TTC549 (cell line): ENCODE data around the gene TTC3.
"Not testable (repeated sequence)": the region's sequence is repeated elsewhere in the genome, so short reads cannot be mapped to it uniquely, and the experiment has no call there.

Experiments
- FAIRE-seq: peaks from 2 replicates; lab custom pipeline; 2012; peaks lifted over from hg19 to GRCh38; lab: Jason Lieb, UNC

Gene TTC3

GRCh38 chr21:37072988-37073416, at the start of gene TTC3, which contains the start of gene PIGP:
TSS of gene TTC3 (plus strand) at chr21:37073254. CDS start at chr21:37087258, 14,004 bp downstream.
TSS of gene PIGP (minus strand) at chr21:37073071. CDS start at chr21:37072515, 556 bp downstream.
- no peak for FAIRE-seq

- no peak for FAIRE-seq
Measured at GRCh38 chr21:37026499-37026898, 46.6 kb upstream of the TTC3 start.

GRCh38 chr21:37028570-37028969, 44.5 kb upstream of the TTC3 start:
- FAIRE-seq = no peak

- no peak for FAIRE-seq
Measured at GRCh38 chr21:37030864-37031263, 42.2 kb upstream of the TTC3 start.

- FAIRE-seq = no peak
Measured at GRCh38 chr21:37032293-37032692, 40.8 kb upstream of the TTC3 start.

GRCh38 chr21:37032877-37033471, 40.1 kb upstream of the TTC3 start:
- FAIRE-seq = no peak

GRCh38 chr21:37034394-37034793, 38.7 kb upstream of the TTC3 start:
- FAIRE-seq = not testable (repeated sequence)

- FAIRE-seq = no peak
Measured at GRCh38 chr21:37036177-37036576, 36.9 kb upstream of the TTC3 start.

GRCh38 chr21:37039411-37040075, 33.5 kb upstream of the TTC3 start:
- FAIRE-seq = no peak

GRCh38 chr21:37040212-37040611, 32.8 kb upstream of the TTC3 start:
- FAIRE-seq = no peak

GRCh38 chr21:37041706-37042271, 31.3 kb upstream of the TTC3 start:
- FAIRE-seq = no peak

- no peak for FAIRE-seq
Measured at GRCh38 chr21:37043818-37044217, 29.2 kb upstream of the TTC3 start.

GRCh38 chr21:37044643-37045042, 28.4 kb upstream of the TTC3 start:
- no peak for FAIRE-seq

GRCh38 chr21:37045149-37045548, 27.9 kb upstream of the TTC3 start:
- no peak for FAIRE-seq

- FAIRE-seq = no peak
Measured at GRCh38 chr21:37045556-37045955, 27.5 kb upstream of the TTC3 start.

GRCh38 chr21:37047079-37047478, 26.0 kb upstream of the TTC3 start:
- no peak for FAIRE-seq

GRCh38 chr21:37049741-37050140, 23.3 kb upstream of the TTC3 start:
- FAIRE-seq = not testable (repeated sequence)

- no peak for FAIRE-seq
Measured at GRCh38 chr21:37055271-37055855, 17.7 kb upstream of the TTC3 start.

- FAIRE-seq = no peak
Measured at GRCh38 chr21:37057614-37058013, 15.4 kb upstream of the TTC3 start.

GRCh38 chr21:37058261-37058660, 14.8 kb upstream of the TTC3 start:
- no peak for FAIRE-seq

- FAIRE-seq = no peak
Measured at GRCh38 chr21:37059181-37059580, 13.9 kb upstream of the TTC3 start.

GRCh38 chr21:37060296-37060695, 12.8 kb upstream of the TTC3 start:
- no peak for FAIRE-seq

GRCh38 chr21:37061926-37062592, 11.0 kb upstream of the TTC3 start:
- no peak for FAIRE-seq
